GM19328 (cell line): ENCODE data around the gene FLOT2.
"Not testable (repeated sequence)": the region's sequence is repeated elsewhere in the genome, so short reads cannot be mapped to it uniquely, and the experiment has no call there.

ENCODE experiments used
- ATAC-seq: cut with Tn5 transposase; IDR thresholded peaks from one replicate; pipeline ENCODE4 v1.9.1; 2021; ENCODE audit warnings: mild to moderate bottlenecking, moderate library complexity; ENCODE audit not compliant: unreplicated experiment

Gene FLOT2

DNA sequence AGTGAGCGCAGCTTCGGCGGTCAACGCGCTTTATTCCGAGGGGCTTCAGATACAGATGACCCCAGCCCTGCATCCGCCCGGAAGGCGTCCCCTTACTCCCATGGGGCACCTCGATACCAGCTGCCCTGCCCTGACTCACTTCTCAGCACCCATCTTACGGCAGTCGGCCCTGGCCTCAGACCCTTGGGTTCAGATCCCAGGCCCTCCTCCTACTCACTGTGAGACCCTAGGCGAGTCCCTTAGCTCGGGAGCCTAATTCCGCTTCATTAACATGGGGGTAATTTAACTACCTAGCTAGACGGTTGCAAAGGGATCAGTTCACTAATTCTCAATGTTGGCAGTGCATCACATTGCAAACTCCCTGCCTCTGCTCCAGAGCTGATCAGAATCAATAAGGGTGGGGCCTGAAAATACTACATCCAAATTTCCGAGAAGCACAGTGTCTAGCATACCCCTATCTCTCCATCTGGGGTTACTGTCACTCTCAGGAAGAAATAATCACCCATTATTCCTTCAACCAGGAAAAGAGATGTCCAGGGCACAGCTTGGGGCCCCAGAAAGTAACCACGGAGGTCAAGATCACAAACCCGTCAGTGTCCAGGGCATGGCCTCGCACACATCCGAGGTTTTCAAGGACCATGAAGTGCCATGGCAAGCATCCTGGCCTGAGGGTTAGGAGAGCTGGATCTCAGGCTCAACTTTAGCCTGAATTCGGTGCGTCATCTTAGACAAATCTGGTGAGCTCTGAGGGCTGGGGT, 415 bp upstream of the FLOT2 start:
- no peak for ATAC-seq

DNA sequence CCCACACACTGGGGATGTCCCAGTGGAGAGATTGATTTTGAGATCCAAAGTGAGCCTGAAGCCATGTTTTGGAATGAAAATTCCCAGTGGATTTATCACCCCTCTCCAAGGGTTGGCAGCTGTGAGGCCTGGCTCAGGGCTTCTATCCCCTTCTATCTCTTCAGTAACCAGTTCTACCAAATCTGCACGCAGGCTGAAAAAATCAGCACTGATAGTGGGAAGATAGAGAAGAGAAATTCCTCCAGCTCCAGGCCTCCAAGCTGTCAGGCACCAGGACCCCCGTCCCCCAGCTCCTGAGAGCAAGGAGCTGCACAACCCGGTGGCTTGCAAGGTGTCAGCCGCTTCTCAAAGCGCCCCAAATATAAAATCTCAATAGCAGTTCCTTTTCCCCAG, 1.0 kb downstream of the FLOT2 start:
- no peak for ATAC-seq

DNA sequence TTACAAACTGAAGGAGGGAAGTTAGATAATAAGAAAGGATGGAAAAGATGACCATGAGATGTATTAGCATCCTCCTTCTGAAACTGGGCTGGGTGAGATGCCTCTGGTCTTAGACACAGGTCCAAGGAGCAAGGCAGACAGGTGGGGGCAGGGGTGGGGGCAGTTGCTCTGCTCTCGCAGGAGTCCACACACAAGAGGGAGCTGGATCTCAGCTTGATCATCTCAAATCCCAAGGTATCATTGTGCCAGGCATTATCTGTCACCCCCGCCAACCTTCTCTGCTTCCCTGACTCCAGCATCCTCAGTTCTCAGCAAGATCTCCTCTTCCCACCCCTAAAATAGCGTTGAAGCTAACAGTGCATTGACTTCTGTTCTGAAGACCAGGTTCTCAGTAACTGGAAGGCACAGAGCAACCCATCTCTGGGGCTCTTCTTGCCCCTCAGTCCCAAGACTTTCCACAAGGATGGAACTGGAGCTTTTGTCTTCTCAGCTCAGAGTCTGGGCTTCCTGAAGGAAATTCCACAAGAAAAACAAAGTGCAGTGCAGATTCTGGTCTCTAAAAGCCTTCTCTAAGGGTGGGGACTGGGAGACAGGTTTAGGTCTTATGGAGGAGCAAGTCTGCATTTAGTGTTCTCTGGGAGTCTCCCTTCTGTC, 1.6 kb downstream of the FLOT2 start:
- ATAC-seq: no peak

DNA sequence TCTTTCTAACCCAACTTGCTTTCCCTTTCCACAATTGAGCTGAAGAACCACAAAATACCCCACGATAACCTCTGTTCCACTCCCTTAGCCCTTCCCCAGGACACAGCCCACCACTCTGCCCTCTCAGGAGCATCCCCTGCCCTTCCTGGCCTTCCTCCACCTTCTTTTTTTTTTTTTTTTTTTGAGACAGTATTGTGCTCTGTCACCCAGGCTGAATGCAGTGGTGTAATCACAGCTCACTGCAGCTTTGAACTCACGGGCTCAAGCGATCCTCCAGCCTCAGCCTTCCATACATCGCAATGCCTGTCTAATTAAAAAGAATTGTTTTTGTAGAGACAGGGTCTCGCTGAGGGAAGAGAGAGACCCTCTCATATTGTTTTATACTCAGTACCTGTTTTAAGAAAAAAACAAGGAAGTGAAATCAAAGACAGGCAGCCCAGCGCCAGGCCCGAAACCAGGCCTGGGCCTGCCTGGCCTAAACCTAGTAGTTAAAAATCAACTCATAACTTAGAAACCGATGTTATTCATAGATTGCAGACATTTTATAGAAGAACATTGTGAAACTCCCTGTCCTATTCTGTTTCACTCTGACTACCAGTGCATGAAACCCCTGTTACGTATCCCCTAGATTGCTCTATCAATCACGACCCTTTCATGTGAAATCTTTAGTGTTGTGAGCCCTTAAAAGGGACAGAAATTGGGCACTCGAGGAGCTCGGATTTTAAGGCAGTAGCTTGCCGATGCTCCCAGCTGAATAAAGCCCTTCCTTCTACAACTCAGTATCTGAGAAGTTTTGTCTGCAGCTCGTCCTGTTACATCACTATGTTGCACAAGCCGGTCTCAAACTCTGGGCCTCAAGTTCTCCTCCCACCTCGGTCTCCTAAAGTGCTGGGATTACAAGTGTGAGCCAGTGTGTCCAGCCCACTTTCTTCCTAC, 4.0 kb downstream of the FLOT2 start:
- ATAC-seq: not testable (repeated sequence)

DNA sequence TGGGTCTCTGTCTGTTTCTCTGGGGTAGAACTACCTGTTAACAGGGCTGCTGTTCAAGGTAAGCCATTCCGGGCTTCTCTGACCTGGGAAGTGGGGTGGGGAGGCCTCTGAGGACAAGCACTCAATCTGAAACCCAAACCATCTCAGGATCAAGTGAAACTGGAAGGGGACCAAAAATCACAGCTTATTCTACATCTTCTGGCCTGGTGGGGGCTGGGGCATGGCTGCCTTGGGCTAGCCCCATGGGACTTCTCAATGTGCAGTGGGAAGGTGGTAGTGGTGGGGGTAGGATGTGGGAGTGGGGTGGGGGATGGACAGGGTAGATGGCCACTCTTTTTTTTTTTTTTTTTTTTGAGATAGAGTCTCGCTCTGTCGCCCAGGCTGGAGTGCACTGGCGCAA, 5.5 kb downstream of the FLOT2 start:
- no peak for ATAC-seq

DNA sequence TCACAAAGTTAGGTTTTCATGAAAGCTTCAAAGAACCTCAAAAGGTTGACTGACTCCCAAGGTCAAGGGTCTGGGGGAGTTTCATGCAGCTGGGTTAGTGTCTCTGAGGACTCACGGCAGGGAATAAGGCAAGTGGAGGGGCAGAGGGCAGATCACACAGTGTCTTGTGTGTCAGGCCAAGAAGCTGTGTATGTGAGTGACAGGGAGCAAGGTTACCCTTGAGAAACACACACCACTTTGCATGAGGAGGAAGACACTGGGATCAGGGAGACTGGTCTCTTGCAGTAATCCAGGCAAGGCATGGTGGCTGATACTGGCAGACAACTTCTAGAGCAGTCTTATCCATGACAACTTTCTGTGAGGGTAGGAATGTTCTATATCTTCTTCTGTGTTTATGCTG, 6.3 kb downstream of the FLOT2 start:
- ATAC-seq: no peak

DNA sequence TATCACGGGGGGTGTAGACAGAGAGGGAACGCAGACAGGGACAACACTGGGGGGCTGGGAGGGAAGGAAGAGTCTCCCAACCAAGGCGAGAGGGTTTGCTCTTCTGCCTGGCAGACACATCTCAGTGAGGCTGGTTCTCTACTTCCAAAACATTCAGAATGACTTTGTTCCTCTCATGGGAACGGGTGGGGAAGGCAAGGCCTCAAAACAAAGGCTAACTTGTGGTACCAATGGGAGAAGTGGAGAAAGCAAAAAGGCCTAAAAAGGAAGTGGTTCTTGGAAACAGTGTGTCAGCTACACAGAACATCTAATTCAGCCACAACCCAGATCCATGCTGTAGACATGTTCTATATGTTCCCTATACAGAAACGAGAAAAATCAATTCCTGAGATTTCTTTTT, 7.5 kb downstream of the FLOT2 start:
- ATAC-seq: no peak

DNA sequence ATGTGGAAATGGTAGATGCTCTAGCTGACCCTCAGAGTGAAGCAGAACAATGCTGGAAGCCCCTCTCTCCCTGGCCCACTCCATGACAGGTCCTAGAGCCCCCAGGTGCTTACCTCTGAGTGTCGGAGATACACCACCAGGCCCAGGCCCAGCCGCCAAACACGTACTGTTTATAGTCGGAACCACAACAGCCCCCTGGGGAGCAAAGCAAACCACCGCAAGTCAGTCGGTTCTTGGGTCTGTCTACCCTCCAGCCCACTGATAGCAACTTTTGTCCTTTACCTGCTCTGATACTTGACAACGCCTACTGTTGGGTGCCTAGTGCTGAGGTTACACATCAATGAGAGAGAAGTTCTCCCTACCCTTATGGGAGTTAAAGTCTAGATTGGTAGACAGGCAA, 8.7 kb downstream of the FLOT2 start:
- ATAC-seq: no peak

DNA sequence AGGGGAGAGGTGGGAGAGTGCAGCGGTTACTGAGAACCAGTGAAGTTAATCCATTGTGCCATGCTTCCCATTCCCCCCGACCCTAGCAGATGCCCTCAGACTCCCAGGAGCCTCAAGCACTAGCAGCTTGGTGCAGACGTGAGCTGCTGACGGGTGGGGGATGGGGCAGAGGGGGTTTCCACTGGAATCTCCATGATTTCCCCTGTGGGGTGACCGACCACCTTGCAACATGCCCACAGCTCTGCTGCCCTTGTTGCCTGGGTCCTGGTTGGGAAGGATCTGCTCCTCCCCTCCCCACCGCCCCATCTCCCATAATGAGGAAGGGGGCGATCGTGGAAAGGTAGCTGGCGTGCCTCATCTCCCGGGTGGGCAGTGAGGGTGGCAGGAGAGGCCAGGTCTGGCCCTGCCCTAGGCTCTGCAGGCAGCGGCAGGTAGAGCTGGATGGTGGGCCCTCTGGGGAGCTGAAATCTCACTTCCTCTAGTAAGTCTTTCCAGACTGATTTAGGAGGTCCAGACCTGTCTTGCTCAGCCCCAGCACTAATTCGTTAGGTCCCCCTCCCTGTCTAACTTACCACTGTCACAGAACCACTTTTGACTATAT, 9.6 kb downstream of the FLOT2 start:
- no peak for ATAC-seq

DNA sequence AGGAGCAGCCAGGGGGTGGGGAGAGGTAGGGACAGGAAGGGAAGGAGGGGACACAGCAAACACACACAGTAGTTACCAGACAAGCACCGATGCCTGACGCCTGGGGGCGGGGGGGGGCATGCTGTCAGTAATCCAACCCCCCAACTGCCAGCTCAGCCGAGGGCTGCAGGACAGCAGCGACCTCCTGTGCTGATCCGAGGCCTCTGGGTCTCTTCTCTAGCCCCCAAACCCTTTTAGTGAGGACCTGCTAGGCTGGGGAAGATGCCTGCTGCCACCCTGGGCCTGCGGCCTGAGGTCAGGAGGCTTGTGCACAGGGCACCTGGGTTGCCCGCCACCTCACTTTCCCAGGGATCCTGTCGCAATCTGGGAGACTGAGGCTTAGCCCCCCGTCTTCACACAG, 11.6 kb downstream of the FLOT2 start:
- no peak for ATAC-seq

DNA sequence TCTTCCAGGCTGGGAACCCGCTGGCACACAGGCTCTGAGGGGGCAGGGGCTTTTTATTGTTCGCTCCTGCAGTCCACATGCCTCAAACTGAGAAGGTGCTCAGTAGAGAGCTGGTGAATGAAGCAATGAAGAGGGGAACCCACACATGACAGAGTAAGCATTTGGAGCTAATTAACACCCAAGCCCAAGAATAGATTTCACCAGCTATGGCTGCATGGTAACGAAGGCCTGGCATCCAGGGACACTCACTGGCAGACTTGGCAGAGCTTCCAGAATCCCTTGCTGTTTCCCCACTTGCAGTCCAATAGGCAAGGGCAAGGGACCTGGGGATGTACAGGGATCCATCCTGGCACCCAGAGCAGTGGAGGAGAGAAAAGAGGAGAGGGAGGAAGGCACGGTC, 12.2 kb downstream of the FLOT2 start:
- no peak for ATAC-seq

DNA sequence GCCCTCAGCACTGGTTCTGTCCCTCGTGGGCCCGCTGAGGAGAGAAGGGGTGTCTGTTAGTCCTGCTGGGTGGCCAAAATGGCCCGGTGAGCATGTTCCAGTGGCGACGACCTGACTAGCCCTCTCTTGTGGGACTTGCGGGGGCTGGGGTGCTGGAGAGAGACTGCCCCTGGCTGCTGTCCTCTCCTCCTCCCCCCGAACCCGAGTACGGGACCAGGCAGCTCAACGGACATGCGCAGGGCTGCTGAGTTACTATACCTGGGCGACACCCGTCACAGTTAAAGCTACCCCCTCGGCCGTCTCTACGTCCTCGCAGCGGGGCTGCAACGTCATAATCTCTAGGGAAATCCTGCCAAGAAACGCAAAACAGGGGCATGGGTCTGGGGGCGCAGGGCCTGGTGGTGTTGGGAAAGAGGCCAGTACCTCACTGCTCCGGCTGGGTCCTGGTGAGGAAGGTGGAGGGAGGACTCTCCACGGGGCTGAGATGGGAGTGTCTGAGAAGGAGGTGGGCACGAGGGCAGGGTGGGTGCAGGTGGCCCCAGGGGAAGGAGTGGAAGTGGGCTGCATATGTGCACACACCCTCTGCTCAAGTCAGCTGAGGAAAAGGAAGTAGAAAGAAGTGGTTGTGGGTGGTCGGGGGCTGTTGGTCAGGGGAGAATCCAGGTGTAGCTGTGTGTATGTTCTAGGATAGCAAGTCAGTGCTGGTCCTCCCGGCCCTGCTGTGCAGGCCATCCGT, 13.4 kb downstream of the FLOT2 start:
- no peak for ATAC-seq

DNA sequence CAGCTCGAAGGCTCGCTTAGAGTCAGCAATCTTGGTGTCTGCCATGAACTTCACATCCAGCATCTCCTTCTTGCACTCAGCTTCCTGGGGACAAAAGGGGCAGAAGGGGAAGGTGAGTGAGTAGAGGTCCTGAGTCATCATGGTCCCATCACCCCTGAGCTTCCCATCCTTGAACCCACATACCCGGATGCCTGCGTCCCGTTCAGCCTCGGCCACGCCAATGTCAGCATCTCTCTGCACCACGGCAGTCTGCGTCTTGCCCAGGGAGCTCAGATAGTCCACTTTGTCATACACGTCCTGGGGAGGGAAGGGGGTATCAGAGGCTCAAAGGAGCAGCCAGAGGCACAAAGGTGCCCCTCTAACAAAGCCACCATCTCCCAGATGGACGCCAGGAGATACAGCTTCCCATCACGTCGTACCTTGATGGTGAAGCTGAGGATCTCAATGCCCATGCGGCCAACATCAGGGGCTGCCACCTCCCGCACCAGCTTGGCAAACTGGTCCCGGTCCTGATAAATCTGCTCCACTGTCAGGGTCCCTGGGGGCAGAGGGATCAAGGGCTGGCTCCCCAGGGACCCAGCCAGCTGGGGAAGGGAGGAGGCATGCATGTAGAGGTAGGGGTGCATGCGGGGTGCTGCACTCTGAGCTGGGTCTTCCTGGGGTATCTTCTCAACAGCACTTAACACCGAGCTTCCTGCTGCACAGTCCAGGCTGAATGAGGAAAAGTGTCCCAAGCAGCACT, 15.2 kb downstream of the FLOT2 start:
- ATAC-seq: no peak

DNA sequence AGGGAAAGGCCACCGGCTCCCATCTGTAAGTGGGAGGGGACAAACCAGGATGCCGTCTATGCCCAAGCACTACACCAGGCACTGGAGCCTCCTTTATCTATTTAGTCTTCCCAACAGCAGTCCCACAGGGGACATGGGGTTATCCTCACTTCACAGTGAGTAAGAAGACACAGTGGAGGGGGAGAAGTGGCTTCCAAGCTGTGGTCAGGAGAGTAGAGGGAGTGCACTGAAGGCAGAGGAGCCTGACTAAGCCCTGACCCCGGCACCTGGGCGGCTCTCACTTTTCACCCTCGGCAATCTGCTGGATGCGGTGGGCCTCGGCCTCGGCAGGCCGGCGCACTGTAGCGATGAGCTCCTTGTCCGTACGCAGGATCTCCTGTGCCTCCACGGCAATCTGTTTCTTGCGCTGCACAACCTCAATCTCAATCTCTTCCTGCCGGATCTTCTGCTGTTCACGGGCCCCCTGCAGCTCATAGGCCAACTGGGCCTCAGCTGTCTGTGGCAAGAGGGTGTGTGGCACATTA, 15.9 kb downstream of the FLOT2 start:
- ATAC-seq: no peak

DNA sequence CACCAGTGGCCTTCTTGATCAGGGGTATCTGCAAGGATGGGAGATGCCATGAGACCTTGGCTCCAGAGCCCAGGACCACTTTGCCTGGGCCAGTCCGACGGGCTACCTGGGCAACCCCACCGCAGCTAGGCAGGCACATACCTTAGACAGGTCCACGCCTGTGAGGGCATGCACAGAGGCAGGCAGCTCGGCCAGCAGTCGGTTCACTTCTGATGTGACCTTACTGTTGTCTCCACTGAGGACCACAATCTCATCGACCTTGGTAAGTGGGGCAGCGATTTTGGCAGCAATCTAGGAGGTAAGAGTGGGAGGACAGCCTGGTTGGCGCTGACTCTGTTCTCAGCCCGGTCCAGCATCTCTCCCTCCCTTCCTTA, 17.0 kb downstream of the FLOT2 start:
- ATAC-seq: no peak

DNA sequence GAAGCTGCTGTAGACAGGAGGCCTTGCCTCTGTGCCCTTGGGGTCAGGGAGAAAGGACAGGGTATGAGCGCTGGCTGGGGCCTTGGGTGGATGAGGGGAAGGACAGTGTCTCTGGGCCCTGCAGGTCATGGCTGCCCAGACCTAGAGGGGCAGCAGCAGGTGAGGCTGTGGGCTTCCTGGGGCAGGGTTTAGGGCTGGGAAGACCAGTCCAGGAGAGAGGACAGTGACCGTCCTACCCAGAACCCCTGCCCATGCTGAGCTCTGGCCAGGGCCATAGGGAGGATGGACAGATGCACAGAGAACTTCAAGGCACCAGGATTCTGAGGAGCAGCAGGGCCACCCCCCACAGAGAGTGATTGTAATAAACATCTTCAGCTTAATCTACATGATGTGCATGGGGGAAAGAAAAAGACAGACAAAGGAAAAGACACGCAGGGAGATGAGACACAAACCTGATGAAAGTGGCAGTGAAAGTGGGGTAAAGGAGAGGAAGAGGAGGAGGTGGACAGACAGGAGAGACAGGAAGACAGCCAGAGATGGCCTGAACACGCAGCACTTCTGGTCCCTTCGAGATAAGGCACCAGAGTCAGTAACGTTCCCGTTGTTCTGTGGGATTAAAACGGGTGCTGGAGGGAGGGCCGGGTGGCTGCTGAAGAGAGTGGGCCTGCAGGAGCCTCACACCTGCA, 17.5 kb downstream of the FLOT2 start:
- no peak for ATAC-seq

DNA sequence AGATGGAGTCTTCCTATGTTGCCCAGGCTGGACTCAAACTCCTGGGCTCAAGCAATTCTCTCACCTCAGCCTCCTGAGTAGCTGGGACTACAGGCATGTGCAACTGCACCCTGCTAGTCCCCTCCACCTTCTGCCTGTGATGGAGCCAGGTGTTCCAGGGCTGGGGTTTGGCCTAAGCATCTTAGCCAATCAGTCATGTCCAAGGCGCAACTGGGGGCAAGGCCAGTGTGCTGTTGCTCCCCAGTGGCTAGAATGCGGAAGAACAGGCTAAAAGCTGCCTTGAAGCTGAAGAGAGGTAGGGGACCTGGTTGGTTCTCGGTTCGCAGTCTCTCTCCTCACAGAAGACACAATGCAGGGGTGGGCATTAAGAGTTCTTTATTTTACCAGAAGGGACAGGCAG, 18.6 kb downstream of the FLOT2 start:
- ATAC-seq: no peak

DNA sequence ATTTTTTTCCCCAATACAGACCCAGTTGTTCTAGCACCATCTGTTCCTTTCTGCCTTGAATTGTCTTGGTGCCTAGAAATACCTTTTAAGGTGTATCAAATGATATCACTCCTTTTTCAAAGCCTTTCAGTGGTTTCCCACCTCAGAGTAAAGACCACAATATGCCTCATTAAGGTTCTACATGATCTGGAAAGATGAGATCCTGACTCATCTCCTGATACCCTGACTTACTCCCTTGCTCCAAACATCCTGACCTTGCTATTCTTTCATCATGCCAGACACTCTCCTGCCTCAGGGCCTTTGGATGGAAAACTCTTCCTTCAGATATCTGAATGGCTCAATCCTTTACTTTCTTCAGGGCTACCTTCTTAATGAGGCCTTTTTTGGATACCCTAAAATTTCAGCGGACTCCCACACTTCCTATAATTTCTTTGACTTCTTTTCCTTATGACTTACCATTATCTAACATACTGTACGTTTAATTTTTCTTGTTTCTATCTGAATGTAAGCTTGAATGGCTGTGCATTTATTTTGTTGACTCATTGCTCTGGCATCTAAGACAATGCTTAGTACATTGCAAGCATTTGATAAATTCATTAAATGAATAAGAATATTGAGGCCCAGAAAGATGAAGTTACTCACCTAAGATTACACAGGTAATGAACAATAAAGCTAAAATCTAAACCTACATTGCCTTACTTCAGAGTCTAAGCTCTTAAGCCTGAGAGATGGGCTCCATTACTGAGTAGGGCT, 19.2 kb downstream of the FLOT2 start:
- no peak for ATAC-seq
